NCI-H2196 (cell line): ENCODE results near the gene POLDIP3.
"Not testable (repeated sequence)": the region's sequence is repeated elsewhere in the genome, so short reads cannot be mapped to it uniquely, and the experiment has no call there.

Source experiments
- DNase-seq: peaks from one replicate; lab custom pipeline; 2025; ENCODE audit not compliant: unreplicated experiment; lab: John Stamatoyannopoulos, UW

POLDIP3 gene

DNA sequence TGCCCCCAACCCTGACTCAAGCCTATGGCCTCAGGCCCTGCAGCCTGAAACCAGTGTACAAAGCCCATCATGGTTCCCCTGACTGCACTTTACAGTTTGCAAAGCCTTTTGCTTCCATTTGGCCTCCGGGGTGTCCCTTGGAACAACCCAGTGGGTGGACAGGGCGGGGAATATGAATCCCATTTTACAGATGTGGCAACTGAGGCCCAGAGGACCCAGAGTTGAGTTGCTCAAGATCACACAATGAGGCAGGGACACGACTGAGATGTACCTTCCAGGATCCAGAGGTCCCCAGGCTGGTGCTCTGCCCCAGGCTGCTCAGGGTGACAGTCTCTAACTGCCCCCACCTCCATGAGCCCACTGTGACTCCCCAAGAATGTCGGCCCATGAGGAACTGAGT is 5.4 kb upstream of the POLDIP3 start:
- no peak for DNase-seq

DNA sequence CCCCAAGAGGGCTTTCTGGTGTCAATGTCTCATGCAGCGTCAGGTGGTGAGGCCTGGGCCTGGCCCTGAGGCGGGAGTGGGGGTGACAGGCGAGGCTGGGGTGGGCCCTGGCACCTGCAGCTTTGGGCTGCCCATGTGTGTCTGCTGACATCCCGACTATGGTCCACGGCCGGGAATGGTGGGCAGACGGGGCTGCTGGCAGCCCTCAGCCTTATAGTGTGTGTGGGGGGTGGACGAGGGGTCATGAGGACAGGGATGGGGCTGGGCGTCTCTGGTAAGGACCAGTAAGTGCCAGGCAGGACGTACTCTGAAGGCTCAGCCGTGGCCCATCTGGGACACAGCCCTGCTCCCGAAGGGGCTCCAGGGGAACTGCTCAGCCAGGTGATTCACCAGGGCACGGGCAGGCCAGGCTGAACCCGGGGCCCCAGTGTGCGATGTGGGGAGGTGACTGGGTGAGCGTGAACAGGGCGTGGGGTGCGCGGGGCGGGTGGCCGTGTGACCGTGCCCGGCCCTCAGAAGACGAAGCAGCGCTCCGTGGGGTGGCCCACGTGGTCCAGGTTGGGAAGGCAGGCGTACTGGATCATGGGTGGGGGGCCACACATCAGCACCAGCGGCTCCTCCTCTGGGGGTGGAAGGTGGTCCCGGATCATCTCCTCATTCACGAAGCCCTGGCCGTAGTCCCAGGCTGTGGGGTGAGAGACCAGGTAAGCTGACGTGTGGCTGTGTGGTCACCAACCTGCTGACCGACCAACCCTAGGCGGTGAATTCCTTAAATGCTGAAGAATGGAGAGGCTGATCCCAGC is 4.8 kb upstream of the POLDIP3 start:
- no peak for DNase-seq

DNA sequence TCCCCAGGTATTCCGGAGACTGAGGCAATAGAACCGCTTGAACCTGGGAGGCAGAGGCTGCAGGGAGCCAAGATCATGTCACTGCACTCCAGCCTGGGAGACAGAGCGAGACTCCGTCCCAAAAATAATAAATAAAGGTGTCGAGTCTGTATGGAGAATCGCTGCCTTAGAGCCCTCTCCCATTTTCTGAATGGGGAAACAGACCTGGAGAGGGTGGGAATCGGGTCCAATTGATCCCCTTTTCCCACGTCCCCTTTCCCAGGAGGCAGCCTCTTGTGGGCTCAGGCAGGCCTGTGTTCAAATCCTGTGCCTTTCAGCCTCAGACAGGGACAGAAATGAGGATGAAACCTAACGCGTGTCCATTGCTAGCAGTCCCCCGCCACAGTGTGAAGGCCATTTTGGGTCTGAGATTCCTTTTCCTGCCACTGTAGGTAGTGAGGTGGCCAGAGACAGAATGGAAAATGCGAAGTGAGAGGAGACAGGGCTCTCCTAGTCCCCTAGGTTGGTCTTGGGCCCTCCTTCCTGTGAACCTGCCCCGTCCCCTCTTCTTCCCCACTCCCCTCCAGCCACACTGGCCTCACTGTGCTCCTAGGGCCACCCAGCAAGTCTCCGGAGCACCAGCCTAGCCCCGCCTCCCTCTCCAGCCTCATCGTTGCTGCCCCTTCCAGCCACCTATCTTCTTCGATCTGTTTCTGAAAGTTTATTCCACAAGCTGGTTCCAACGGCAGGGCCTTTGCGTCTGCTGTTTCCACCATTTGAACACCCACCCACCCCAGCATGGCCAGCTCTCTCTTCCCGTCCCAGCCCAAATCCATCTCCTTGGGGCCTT is 2.7 kb upstream of the POLDIP3 start:
- no peak for DNase-seq

DNA sequence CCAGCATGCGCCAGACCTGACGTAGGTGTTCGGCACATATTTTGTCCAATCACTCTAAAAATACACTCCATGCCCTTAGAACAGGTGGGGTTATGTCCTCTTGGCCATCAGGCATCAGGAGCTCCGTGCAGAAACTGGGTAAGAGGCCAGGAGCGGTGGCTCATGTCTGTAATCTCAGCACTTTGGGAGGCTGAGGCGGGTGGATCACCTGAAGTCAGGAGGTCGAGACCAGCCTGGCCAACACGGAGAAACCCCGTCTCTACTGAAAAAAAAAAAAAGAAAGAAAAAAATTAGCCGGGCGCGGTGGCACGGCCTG is 1.1 kb upstream of the POLDIP3 start:
- not testable (repeated sequence) for DNase-seq

DNA sequence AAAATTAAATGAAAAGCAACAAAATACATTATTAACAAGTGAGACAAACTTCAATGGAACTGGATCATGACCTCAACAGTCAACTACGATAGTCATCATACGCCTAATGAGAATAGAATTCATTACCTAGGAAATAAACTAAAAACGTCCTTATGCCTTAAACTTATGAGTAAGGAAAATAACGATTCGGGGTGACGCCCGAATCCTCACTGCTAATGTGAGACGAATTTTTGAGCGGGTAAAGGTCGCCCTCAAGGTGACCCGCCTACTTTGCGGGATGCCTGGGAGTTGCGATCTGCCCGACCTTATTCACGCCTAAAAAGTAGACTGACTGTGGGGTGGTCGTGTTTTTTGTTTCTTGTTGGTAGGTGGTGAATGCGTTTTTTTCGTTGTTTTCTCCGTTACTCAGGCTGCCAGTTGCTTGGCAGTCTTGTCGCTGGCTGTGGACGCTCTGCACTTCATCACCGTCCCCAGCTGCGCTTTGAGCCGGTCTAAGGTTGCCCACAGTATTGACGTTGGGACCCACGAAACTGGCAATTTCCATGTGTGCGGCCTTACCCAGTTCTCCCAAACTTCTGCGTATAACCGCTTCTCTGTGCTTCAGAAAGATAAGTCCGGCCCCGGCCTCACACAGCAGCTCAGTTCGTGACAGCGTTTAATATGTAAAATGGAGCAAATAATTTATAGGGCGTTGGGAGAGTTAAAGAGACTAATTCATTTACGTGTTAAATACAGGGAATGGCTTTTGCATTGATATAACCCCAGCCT is 593 bp upstream of the POLDIP3 start:
- peak; percentile 88 for DNase-seq

DNA sequence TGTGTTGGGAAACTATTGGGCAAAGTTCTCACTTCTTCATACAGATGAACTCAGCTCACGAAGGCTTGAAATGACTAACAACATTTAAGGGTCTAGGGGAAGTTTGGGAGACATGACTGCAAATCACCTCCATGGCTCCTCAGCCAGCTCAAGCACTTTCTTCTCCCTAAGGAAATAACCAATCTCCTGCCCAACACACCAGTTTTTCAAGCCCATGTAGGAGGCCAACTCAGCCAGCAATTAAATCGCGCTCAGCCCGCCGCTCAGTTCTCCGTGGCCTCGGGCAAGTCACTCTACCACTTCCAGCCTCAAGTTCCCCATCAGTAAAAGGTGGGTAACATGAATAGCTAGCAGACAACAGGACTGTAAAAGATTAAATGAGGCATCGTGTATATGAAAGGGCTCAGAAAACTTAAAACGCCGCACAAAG is 796 bp downstream of the POLDIP3 start:
- no peak for DNase-seq

DNA sequence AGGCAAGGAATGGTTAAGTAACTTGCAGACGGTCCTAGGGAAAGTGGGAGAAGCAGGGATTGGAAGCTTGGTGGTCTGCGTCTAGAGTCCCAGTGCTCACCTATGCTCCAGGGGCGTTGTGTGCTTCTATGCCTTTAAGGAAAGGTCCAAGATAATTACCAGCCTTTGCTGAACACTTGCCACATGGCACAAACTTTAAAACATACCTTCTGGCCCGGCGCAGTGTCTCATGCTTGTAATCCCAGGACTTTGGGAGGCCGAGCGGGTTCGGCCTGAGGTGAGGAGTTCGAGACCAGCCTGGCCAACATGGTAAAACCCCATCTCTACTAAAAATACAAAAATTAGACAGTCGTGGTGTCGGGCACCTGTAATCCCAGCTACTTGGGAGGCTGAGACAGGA is 2.3 kb downstream of the POLDIP3 start:
- no peak for DNase-seq

DNA sequence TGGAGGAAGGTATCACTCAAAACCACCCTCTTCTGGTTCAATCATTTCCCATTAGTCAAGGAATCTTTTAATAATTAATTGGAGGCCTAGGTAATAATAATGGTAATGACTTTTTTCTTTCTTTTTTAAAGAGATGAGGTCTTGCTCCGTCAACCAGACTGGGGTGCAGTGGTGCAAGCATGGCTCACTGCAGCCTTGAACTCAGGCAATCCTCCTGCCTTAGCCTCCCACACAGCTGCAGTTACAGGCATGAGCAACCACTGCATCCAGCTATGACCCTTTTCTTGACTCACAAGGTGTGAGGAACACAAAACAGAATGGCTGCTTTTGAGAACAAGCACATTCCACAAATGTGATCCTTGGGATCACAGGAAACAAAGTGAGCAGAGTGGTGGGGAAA is 3.6 kb downstream of the POLDIP3 start:
- DNase-seq = no peak

DNA sequence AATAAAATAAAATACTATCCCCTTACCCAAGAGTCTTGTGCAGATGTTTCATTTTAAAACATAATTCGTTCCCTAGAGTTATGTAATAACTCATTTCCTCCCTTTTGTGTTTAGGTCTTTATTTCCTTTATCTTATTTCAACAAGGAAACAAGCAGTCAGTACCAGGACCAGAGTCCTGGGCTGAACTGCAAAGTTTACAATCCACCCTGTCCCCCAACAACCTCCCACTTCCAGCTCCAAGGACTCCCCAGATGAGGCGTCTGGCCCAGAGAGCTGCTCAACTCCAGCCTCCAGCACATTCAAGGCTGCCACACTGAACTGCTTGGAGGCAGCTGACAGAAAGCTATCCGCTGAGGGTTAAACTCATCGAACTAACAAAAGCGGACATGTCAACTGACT is 4.5 kb downstream of the POLDIP3 start:
- DNase-seq = no peak

DNA sequence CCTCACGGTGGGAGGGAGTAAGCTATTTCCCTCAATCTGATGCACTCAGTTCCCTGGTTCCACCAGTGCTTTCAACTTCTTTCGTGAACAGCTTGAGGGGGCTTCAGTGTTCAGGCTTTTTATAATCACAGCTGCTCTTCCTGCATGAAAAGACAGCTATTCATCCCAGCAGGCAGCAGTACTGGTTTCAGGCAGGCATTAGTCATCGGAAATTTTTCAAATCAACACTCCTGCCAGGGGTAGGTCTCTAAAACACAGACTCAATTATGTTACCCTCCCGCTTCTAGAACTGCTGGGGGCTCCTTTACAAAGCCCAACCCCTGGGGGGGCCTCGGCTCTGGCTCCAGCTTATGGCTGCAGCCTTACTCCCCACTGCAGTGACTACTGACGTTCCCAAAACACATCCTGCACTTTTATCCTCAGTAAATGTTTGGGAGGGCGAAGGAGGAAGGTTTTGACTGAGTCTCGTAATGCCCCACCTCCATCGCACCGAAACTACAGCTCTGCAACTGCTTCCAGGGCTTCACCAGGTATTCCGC is 5.8 kb downstream of the POLDIP3 start:
- no peak for DNase-seq

DNA sequence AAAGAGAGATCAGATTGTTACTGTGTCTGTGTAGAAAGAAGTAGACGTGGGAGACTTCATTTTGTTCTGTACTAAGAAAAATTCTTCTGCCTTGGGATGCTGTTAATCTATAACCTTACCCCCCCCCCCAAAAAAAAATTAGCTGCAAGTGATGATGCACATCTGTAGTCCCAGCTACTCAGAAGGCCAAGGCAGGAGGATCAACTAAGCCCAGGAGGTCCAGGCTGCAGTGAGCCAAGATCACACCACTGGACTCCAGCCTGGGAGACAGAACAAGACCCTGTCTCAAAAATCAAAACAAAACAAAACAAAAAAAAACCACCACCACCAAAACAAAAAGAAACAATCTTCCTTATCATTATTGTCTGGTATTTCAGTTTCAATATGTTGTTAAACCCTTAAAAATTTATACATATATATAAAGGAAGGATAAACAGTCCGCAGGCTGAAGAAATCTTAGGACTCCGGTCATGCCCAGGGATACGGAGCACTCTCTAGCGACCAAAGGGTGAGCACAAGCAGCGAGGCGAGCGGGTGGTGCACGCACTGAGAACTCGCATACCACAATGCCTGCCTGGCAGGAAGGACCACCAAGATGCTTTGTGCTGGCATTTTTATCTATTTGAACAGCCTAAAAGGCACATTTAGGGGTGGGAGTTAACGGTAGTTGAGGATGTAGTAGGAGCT is 6.4 kb downstream of the POLDIP3 start:
- no peak for DNase-seq

DNA sequence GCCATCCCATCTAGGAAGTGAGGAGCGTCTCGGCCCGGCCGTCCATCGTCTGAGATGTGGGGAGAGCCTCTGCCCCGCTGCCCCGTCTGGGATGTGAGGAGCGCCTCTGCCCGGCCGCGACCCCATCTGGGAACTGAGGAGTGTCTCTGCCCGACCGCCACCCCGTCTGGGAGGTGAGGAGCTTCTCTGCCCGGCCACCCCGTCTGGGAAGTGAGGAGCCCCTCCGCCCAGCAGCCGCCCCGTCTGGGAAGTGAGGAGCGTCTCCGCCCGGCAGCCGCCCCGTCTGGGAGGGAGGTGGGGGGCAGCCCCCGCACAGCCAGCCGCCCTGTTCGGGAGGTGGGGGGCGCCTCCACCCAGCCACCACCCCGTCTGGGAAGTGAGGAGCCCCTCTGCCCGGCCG is 7.0 kb downstream of the POLDIP3 start:
- not testable (repeated sequence) for DNase-seq

DNA sequence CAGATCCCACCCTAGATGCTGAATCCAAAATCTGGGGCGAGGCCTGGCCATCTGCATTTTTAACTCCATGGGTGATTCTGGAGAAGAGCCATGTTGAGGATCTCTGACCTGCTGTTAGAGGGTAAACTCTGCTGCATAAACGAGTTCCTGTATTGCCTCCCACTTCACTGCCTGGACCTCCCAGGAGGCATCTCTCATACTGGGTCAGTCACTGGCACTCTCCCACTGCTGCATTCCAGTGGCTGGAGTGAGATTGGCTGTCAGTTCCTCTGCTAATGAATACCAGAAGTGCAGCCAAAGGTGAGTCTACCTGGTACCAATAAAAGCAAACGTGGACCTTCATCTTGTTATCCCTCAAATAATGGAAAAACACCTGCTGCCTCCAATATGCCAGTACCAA is 10.3 kb downstream of the POLDIP3 start:
- no peak for DNase-seq

DNA sequence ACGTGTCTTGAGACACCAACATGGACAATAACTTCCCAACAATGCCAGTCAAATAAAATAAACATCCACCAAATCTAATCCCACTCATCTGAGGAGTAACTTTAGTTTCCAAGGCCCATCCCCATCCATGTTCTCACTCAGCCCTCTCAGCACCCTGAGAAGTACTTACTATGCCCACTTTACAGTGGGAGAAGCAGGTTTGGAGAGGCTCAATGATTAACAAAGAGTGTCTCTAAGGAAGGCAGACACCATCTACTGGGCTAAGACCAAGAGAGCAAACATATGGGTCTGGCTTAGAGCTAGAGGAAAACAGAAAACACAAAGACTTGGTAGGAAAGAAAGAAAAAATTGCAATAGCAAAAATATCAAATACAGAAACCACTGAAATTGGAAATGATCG is 11.3 kb downstream of the POLDIP3 start:
- no peak for DNase-seq

DNA sequence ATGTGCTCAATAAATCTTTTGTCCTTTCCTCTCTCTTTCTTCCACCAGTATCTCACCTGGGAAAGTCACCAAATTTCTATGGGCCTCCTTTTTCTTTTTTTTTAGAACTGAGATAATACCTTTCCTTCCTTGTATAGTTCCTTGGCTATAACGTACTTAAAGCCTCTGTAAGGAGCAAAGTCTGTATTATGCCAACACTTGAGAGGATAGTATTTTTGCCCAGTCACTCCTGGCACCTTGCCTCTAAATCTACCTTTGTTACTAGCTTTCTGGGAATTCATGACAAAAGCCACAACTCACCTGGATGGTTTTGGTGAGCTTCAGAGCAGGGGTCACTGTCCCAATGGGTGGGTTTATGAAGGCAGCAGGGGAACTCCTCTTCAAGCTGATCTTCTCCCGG is 12.2 kb downstream of the POLDIP3 start:
- DNase-seq = no peak

DNA sequence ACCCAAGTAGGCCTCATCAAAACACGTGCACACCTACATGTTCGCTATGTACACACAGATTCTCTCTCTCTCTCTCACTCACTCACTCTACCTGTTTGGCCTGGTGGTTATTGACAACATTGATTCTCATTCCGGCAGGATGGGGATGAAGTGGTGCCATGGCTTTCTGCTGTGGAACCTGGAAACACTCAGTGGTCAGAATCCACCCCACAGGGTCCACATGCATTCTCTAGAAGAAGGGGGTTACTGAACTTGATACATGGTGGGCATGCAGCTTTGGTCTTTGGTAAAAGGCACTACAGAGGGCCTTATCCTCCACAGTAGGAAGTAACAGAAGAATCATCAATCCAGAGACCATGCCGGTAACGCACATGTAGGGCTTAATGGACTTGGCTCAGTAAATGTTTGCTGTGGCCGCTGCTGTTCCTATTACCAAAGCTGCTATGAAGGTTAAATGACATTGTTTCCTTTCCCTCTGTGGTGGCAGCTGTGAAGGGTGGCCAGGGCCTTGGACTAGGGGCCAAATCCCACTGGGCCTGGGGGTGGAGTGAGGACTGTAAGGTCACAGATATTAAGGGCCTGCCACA is 12.7 kb downstream of the POLDIP3 start:
- DNase-seq = no peak

DNA sequence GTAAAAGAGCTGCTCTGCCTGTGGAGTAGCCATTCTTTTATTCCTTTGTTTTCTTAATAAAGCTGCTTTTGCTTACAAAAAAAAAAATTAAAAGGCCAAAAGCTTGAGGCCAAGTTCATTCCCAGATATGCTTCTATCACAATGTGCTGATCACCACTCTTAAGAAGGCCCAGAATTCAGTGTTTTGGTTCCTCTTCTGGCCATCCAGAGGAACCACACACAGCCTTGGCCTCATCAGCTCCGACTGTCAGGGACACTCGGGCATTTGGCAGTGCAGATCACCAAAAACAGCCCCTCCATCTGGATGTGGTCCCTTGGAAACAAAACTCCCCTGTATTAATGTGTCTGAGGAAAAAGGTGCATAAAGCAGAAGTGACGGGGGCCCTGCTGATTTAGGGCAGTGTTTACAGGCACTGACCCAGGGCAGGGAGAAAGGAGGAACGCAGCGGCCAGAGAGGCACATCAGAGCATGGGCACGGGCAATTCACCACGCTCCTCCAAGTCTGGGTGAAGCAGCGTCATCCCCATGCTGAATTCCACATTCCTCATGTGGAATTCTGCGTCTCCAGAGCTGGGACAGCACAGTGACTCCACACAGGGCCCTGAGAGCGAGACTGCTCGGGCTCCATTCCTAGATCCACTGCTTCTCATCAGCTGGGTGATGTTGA is 17.7 kb downstream of the POLDIP3 start:
- DNase-seq = no peak

DNA sequence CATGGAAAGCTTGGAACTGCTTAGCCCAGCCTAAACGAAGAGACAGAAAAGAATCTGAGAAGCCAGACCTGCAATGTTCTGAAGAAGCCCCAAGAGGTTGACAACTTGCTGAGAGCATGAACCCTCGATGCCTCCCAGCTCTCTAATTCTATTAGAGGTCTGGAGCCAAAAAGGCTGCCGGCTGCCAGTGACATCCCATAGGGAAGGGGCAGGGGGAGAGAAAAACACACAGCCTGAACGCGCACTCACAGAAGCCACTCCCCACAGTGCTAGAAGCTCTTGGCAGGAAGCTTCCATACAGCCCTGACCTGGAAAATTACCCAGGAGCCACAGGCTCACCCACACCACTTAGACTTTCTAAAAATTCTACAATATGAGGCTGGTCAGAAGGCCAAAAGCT is 18.3 kb downstream of the POLDIP3 start:
- no peak for DNase-seq

DNA sequence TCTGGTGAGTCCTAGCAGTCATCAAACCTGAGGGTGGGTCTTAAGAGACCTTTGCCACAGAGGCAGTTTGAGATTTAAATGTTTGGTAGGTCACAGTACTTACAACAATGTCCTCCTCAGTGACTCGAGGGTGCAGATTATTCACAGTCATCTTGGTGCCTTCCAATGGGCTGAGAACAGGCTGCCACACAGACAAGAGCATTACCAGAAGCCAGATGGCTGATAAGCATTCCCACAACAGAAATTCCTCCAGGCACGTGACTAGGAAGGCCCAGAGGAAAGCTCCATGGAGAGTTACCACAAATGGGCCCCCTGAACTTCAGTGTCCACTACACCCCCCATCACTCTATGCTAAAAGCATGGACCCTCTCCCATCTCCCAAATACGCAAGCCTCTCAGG is 19.2 kb downstream of the POLDIP3 start:
- no peak for DNase-seq

DNA sequence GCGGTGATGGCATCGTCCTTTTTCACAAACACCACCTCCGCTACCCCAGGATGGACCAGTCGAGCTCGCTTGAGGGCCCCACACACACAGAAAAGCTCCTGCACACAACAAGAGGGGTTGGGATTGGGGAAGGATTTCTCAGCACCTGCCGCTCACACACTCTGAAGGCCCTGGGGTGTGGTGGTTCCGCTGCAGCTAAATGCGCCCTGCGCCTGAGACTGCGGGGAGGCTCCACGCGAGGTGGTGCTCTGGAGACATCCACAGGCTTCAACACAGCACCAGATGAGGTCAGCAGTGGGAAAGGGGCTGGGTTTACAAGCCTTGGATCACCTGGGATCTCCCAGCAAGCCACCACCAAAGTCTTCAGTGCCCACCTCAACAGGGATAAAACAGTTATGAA is 22.7 kb downstream of the POLDIP3 start:
- DNase-seq = no peak
